H9 (cell line): ENCODE data around the gene PIK3R5. TPM values are rescaled to one million over a fixed set of nuclear protein-coding genes. Genes with fewer than 3 reads are reported as not detected.

Experiments
- DNase-seq: peaks from one replicate; pipeline ENCODE4 v3.0.0-alpha.2; 2017
- H2AFZ ChIP-seq: one replicate; pipeline ENCODE4 v1.6.1; 2013; ENCODE audit warnings: mild to moderate bottlenecking, low read length, control low read depth, moderate library complexity
- H2AK5ac ChIP-seq: 2 replicates; pipeline ENCODE4 v1.6.1; 2013; ENCODE audit warnings: low read length, control low read depth, mixed read lengths; ENCODE audit not compliant: insufficient read length
- H2BK120ac ChIP-seq: one replicate; pipeline ENCODE4 v1.6.1; 2013; ENCODE audit warnings: low read depth, mild to moderate bottlenecking, low read length, control low read depth, inconsistent platforms; ENCODE audit not compliant: poor library complexity, severe bottlenecking
- H2BK12ac ChIP-seq: 2 replicates; pipeline ENCODE4 v1.6.1; 2013; ENCODE audit warnings: low read length, control low read depth, mixed read lengths, low read depth; ENCODE audit not compliant: insufficient read length
- H2BK15ac ChIP-seq: 2 replicates; pipeline ENCODE4 v1.6.1; 2013; ENCODE audit warnings: low read depth, low read length, control low read depth
- H2BK20ac ChIP-seq: one replicate; pipeline ENCODE4 v1.6.1; 2013; ENCODE audit warnings: low read depth, mild to moderate bottlenecking, low read length, control low read depth, inconsistent platforms; ENCODE audit not compliant: poor library complexity, severe bottlenecking
- H2BK5ac ChIP-seq: 2 replicates; pipeline ENCODE4 v1.6.1; 2013; ENCODE audit warnings: low read length, control low read depth, mixed read lengths; ENCODE audit not compliant: insufficient read length
- H3K14ac ChIP-seq: 2 replicates; pipeline ENCODE4 v1.6.1; 2013; ENCODE audit warnings: low read length, control low read depth; ENCODE audit not compliant: insufficient read depth
- H3K18ac ChIP-seq: 2 replicates; pipeline ENCODE4 v1.6.1; 2013; ENCODE audit warnings: low read depth, mild to moderate bottlenecking, mixed read lengths, low read length, control low read depth; ENCODE audit not compliant: insufficient read length
- H3K23ac ChIP-seq: 2 replicates; pipeline ENCODE4 v1.6.1; 2013; ENCODE audit warnings: low read length, control low read depth, mixed read lengths, low read depth; ENCODE audit not compliant: insufficient read length
- H3K23me2 ChIP-seq: 2 replicates; pipeline ENCODE4 v1.6.1; 2013; ENCODE audit warnings: low read depth, mild to moderate bottlenecking, mixed read lengths, low read length, control low read depth; ENCODE audit not compliant: insufficient read length, poor library complexity, severe bottlenecking
- H3K27ac ChIP-seq: 2 replicates; pipeline ENCODE4 v1.5.1; 2013; ENCODE audit warnings: low read length, control low read depth, mixed read lengths, low read depth; ENCODE audit not compliant: insufficient read length
- H3K27me3 ChIP-seq: 2 replicates; pipeline ENCODE4 v1.6.1; 2013; ENCODE audit warnings: low read length, control low read depth, inconsistent platforms; ENCODE audit not compliant: insufficient read depth
- H3K4ac ChIP-seq: 2 replicates; pipeline ENCODE4 v1.6.1; 2013; ENCODE audit warnings: low read depth, mild to moderate bottlenecking, control low read depth, inconsistent platforms, low read length, moderate library complexity
- H3K4me1 ChIP-seq: 2 replicates; pipeline ENCODE4 v1.6.1; 2013; ENCODE audit warnings: low read length, control low read depth, inconsistent platforms; ENCODE audit not compliant: insufficient read depth
- H3K4me2 ChIP-seq: 2 replicates; pipeline ENCODE4 v1.6.1; 2013; ENCODE audit warnings: low read length, control low read depth, mixed read lengths; ENCODE audit not compliant: insufficient read length, insufficient read depth
- H3K56ac ChIP-seq: 2 replicates; pipeline ENCODE4 v1.6.1; 2013; ENCODE audit warnings: low read depth, mild to moderate bottlenecking, mixed read lengths, low read length, control low read depth; ENCODE audit not compliant: insufficient read length
- H3K79me1 ChIP-seq: 2 replicates; pipeline ENCODE4 v1.6.1; 2013; ENCODE audit warnings: low read depth, mild to moderate bottlenecking, moderate library complexity, low read length, control low read depth, inconsistent platforms; ENCODE audit not compliant: insufficient read depth, poor library complexity, severe bottlenecking
- H3K79me2 ChIP-seq: 2 replicates; pipeline ENCODE4 v1.6.1; 2013; ENCODE audit warnings: low read length, control low read depth, inconsistent platforms; ENCODE audit not compliant: insufficient read depth
- H3K9ac ChIP-seq: 2 replicates; pipeline ENCODE4 v1.6.1; 2013; ENCODE audit warnings: low read length, control low read depth, mixed read lengths; ENCODE audit not compliant: insufficient read length; ENCODE audit errors: extremely low read depth
- H3K9me3 ChIP-seq: one replicate; pipeline ENCODE4 v1.6.1; 2013; ENCODE audit warnings: low read depth, low read length, inconsistent platforms; ENCODE audit not compliant: control insufficient read depth
- H3T11ph ChIP-seq: one replicate; pipeline ENCODE4 v1.6.1; 2013; ENCODE audit warnings: mild to moderate bottlenecking, low read length, control low read depth, inconsistent platforms
- H4K20me1 ChIP-seq: one replicate; pipeline ENCODE4 v1.6.1; 2013; ENCODE audit not compliant: control insufficient read depth, insufficient read length, insufficient read depth
- H4K5ac ChIP-seq: 2 replicates; pipeline ENCODE4 v1.6.1; 2013; ENCODE audit warnings: low read depth, mild to moderate bottlenecking, mixed read lengths, low read length, control low read depth; ENCODE audit not compliant: insufficient read length
- H4K8ac ChIP-seq: replicated peaks from 2 replicates; pipeline ENCODE4 v1.6.1; 2013; ENCODE audit warnings: low read length, control low read depth, mixed read lengths, low read depth; ENCODE audit not compliant: insufficient read length
- H4K91ac ChIP-seq: 2 replicates; pipeline ENCODE4 v1.6.1; 2013; ENCODE audit warnings: low read depth, mild to moderate bottlenecking, moderate library complexity, mixed read lengths, low read length, control low read depth; ENCODE audit not compliant: insufficient read length
- H3K27ac Mint-ChIP-seq, 3 experiments: 2 replicates in 2 of 3; 3 replicates in 1 of 3; pipeline ENCODE4 v1.8.0; 2020 to 2021; ENCODE audit warnings: mixed read lengths in 3 of 3, mild to moderate bottlenecking in 1 of 3, moderate library complexity in 1 of 3
- H3K27me3 Mint-ChIP-seq: 2 replicates; pipeline ENCODE4 v1.8.0; 2021; ENCODE audit warnings: low read depth, mild to moderate bottlenecking, moderate library complexity, mixed read lengths
- H3K36me3 Mint-ChIP-seq, 3 experiments: 2 replicates in 2 of 3; 3 replicates in 1 of 3; pipeline ENCODE4 v1.8.0; 2020 to 2021; ENCODE audit warnings: low read depth in 3 of 3, mixed read lengths in 3 of 3; ENCODE audit not compliant: insufficient read depth in 1 of 3
- H3K4me1 Mint-ChIP-seq, 2 experiments: 2 replicates each; pipeline ENCODE4 v1.8.0; 2020; ENCODE audit warnings: mixed read lengths in 2 of 2
- H3K4me3 Mint-ChIP-seq, 2 experiments: 2 replicates in 1 of 2; 3 replicates in 1 of 2; pipeline ENCODE4 v1.8.0; 2020 to 2021; ENCODE audit warnings: mild to moderate bottlenecking in 2 of 2, mixed read lengths in 2 of 2, moderate library complexity in 1 of 2
- H3K9me3 Mint-ChIP-seq, 2 experiments: 2 replicates in 1 of 2; 3 replicates in 1 of 2; pipeline ENCODE4 v1.8.0; 2020; ENCODE audit warnings: mild to moderate bottlenecking in 2 of 2, mixed read lengths in 2 of 2, moderate library complexity in 1 of 2
- CTCF ChIP-seq: fragments of 200-600 bp; sonication (generic); conservative IDR thresholded peaks from 3 replicates; pipeline ENCODE4 v1.8.0; 2021; ENCODE audit warnings: antibody characterized with exemption, mild to moderate bottlenecking
- WGBS: extraction: QIAGEN DNeasy Blood & Tissue Kit; methylation state at CpG from one replicate; pipeline ENCODE4 v1.1.7; 2013; ENCODE audit warnings: missing lambda C conversion rate, low lambda C conversion rate, mixed read lengths; ENCODE audit not compliant: insufficient read length; ENCODE audit errors: extremely low coverage; 5-methylcytosine and 5-hydroxymethylcytosine counted together
- total RNA-seq: library from RNA; stranded (reverse); gene quantifications from 2 replicates; pipeline ENCODE4 v1.2.1, GENCODE V29; 2021

The PIK3R5 gene
- total RNA-seq, 1 experiment from 2014 or later: 1.4 TPM

- no peak for DNase-seq
- Mint-ChIP-seq H3K36me3 (no peaks in the 10 kb centered on the region; a peak in 1 of 7 replicates), H3K4me1 (no peaks in the 10 kb centered on the region; a peak in 1 of 4 replicates), H3K4me3 (no peak overlapping the region), H3K27ac (no peak overlapping the region), H3K27me3 (peaks cover 11% of the 10 kb centered on the region), H3K9me3 (no peaks in the 10 kb centered on the region; a peak in 1 of 5 replicates)
- H3K4ac ChIP-seq: no peak overlapping the region
- H3K56ac ChIP-seq: no peak overlapping the region
- H2BK5ac ChIP-seq: no peak overlapping the region
- no peak overlapping the region for H3K27ac ChIP-seq
- WGBS: no CpG with 5 or more reads among the region's 7 CpGs
- no peak overlapping the region for H2BK15ac ChIP-seq
- H4K5ac ChIP-seq: no peak overlapping the region
- H3K4me1 ChIP-seq: no peaks in the 10 kb centered on the region
- H3K14ac ChIP-seq: no peak overlapping the region
- no peak overlapping the region for H2AK5ac ChIP-seq
- no peak overlapping the region for H3K23ac ChIP-seq
- H4K91ac ChIP-seq: no peak overlapping the region
- H3K9ac ChIP-seq: no peak overlapping the region
- H3K4me2 ChIP-seq: no peak overlapping the region
- H3K9me3 ChIP-seq: no peaks in the 10 kb centered on the region
- H3K18ac ChIP-seq: no peak overlapping the region
- no peak overlapping the region for H2BK20ac ChIP-seq
- no peaks in the 10 kb centered on the region for H3K79me2 ChIP-seq
- H4K20me1 ChIP-seq: no peaks in the 10 kb centered on the region
- H4K8ac ChIP-seq: no peak overlapping the region
- no peaks in the 10 kb centered on the region for H3K27me3 ChIP-seq
- H3K23me2 ChIP-seq: no peaks in the 10 kb centered on the region
- TF ChIP-seq CTCF: no peak
- H3K79me1 ChIP-seq: no peaks in the 10 kb centered on the region
- no peak overlapping the region for H2BK120ac ChIP-seq
- H3T11ph ChIP-seq: no peak overlapping the region
- no peak overlapping the region for H2AFZ ChIP-seq
- H2BK12ac ChIP-seq: no peak overlapping the region
Observed at GRCh38 chr17:8865811-8866210, 99.7 kb downstream of the PIK3R5 start.
